ENCODE data around the gene MLXIP. TPM values are rescaled to one million over a fixed set of nuclear protein-coding genes. Genes with fewer than 3 reads are reported as not detected.
"Not testable (repeated sequence)": the region's sequence is repeated elsewhere in the genome, so short reads cannot be mapped to it uniquely, and the experiment has no call there.

The MLXIP gene
- total RNA-seq, 1 donor from 2014 or later = 89.7 TPM

DNA sequence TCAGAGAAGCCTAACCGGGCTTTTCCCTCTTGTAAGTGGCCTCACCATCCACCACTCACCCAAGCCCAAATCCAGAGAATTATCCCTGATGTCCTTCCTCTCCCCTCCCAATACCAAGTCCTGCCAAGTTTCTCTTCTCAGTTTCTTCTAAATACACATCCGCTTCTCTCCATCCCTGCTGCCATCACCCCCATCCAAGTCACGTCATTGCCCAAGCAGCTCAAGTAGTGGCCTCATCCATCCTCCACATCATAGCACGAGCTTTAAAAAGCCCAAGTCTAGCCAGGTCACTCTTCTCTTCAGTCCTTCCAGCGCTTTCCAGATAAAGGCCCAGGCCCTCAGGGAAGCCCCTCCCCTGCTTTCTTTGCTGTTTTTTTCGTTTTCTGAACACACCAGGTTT is 70.1 kb downstream of the MLXIP start:
- peak; percentile 34 for DNase-seq (ENCODE audit: low spot score)

- no peak for DNase-seq (ENCODE audit: low spot score)
Observed at GRCh38 chr12:122150127-122150681, 71.6 kb downstream of the MLXIP start.

DNA sequence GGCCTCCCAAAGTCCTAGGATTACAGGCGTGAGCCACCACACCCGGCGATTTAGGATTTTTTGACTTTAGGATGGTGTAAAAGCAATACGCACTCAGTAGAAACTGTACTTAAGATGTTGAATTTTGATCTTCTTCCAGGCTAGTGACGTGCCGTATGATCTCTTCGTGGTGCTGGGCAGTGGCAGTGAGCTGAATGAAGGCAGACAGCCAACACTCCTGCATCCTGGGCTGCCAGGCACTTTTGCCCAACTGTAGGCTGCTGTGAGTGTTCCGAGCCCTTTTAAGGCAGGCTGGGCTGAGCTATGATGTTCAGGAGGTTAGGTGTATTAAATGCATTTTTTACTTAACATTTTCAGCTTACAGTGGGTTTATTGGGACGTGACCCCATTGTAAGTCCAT is 74.2 kb downstream of the MLXIP start:
- no peak for DNase-seq (ENCODE audit: low spot score)

DNA sequence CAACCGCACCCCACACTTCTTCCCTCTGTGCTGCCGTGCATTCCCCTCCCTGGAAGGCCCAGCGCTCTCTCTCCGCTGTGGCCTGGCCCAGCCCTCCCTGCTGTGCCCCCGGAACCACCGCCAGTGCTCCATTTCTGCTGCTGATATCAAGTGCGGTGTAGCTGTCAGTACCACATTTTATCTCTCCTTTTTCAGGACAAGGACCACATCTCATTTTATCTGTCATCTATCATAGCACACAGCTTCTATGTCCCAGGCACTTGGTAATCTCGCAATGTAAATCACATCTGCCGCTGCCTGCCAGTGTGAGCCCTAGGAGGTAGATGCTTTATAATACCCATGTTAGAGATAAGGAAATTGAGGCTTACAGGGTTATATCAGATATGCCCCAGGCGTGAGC is 77.1 kb downstream of the MLXIP start:
- no peak for DNase-seq (ENCODE audit: low spot score)

GRCh38 chr12:122158700-122159285 is 80.2 kb downstream of the MLXIP start:
- no peak for DNase-seq (ENCODE audit: low spot score)

- DNase-seq (ENCODE audit: low spot score) = no peak
Observed at GRCh38 chr12:122159882-122160281, 81.3 kb downstream of the MLXIP start.

- DNase-seq (ENCODE audit: low spot score) = no peak
Observed at GRCh38 chr12:122160761-122161160, 82.2 kb downstream of the MLXIP start.

- DNase-seq (ENCODE audit: low spot score) = no peak
Observed at GRCh38 chr12:122161682-122162081, 83.1 kb downstream of the MLXIP start.

DNA sequence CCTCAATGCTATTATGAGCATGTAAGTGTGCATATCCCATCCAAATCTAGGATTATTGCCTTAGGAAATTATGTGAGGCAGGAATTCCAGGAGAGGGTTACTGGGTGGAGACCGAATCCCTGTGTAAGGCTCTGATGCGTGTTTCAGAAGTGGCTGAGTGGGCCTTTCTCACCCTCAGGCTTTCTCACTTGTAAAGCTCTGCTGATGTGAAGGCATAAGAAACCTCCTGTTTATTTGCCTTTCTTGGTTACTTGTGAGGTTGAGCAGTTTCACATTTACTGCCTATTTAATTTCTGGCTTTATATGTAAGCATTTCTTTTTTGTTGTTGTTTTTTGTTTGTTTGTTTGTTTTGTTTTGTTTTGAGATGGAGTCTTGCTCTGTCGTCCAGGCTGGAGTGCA is 84.4 kb downstream of the MLXIP start:
- DNase-seq (ENCODE audit: low spot score) = no peak

DNA sequence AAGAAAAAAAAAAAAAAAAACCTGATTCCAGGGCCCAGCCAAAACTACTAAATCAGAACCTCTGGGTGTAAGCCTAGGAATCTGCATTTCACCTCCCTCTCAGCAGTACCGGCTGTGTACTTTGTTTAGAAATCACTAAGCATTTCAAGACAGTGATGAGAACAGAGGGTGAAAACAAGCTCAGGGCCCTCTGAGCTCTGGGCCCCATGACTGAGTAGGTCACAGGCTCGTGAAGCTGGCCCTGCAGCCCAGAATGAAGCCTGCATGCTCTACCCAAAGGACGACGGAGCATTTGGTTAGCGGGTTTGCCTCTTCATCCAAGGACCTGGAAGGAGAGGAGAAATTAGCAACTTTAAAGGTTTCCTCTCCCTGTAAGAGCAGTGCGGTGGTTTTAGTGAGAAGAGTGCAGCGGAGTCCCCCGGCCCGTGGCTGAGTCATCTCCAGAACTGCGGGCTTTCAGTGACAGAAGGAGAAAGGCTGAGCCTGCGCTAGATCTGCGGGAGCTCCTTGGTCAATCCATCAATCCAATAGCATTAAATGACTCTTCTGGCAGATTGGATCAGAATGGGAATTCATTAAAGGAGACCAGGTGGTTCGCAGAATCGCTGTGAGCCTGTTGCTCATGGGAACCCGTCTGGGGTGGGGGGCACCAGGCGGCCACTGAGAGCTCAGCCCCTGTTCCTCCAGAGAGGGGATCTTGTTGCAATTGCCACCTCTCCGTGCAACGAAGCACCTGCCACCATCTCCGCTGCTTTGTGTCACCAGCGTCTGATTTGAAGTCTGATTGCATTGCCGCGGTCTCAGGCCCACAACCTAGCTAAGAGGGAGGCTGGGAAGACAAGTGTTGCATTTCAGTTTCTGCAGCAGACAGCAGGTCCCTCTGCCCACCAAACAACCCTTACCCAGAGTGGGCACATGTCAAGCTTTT is 88.1 kb downstream of the MLXIP start:
- DNase-seq (ENCODE audit: low spot score) = no peak

DNA sequence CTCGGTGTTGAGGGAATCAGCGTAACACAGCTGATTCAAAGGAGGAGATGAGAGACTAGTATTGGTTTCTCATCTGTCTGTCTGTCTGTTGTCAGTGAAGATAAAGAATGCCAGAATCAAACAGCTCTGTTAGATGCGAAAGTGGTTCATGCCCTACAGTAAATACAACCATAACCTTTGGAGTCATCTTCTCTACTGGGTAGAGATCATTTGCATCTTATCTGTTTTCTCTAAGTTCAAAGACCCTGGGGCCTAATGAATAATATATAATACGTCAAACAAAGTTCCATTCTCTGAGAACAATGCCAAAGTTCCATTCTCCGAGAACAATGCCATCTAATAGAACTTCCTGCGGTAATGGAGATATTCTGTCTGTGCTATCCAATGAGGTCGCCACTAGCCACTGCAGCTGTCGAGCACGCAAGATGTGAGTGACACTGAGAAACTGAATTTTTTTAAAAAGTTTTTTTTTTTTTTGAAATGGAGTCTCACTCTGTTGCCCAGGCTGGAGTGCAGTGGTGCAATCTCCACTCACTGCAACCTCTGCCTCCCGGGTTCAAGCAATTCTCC is 88.9 kb downstream of the MLXIP start:
- DNase-seq (ENCODE audit: low spot score) = no peak

DNA sequence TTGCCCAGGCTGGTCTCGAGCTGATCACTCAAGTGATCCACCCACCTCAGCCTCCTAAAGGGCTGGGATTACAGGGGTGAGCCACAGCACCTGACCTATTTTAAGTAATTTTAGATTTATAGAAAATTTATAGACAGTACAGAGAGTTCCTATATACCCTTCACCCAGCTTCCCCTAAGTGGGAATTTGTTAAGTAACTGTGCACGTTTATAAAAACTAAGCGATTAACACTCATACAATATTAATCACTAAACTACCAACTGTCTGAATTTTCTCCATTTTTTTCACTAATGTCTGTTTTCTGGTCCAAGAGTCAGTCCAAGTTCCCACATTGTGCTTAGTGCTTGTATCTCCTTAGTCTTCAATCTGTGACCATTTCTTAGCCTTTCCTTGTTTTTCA is 89.9 kb downstream of the MLXIP start:
- no peak for DNase-seq (ENCODE audit: low spot score)

- DNase-seq (ENCODE audit: low spot score) = no peak
Observed at GRCh38 chr12:122171399-122171798, 92.8 kb downstream of the MLXIP start.

- DNase-seq (ENCODE audit: low spot score) = no peak
Observed at GRCh38 chr12:122172262-122172939, 93.8 kb downstream of the MLXIP start.

GRCh38 chr12:122174155-122174845 is 95.7 kb downstream of the MLXIP start, which contains the start of gene IL31:
IL31 (minus strand) TSS chr12:122174221; CDS start chr12:122174172, 49 bp downstream.
- DNase-seq (ENCODE audit: low spot score) = no peak

DNA sequence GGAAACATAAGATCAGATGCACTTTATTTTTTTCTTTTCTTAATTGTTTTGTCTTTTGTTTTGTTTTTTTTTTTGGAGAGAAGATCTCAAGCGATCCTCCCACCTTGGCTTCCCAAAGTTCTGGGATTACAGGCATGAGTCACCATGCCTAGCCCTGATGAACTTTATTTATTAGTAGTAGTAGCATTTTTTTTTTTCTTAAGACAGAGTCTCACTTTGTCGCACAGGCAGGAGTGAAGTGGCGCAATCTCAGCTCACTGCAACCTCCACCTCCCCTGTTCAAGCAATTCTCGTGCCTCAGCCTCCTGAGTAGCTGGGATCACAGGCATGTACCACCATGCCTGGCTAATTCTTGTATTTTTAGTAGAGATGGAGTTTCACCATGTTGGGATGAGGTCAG is 97.9 kb downstream of the MLXIP start:
- DNase-seq (ENCODE audit: low spot score) = not testable (repeated sequence)

DNA sequence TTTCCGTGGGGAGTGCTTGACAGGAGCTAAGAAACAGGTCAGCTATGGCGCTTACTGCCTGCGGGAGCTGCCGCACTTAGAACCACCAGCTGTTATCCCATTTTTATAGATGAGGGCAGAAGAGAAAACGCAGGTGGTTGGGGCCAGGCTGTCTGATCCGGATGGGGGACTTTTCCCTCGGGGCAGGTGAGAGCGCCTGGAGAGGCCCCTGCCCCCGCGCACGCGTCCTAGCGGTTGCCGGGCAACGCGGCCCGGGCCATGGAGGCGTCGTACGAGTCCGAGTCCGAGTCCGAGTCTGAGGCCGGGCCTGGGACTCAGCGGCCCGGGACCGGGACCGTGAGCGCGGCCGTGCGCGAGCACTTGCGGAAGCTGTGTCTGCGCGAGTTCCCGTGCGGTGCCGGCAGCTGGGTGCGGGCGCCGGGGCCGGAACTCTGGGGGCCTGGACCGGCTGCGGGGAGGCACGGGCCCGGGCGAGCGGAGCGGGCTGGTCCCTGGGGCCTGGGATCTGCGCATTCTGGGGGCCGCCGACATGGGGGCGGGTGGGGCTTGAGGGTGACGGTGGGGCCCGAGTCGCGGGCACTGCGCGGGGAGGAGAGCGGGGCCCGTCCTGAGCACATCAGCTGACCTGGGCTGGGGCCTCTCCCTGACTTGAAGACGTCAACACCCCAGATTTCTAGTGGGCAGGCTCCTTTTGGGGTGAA is 104.5 kb downstream of the MLXIP start, which contains the start of gene LRRC43:
TSS of gene LRRC43 (plus strand) at position 237 of the 701 bp plus-strand sequence. CDS start at position 259, 22 bp downstream.
- peak; percentile 22 for DNase-seq (ENCODE audit: low spot score)

GRCh38 chr12:122183588-122183940 is 105.0 kb downstream of the MLXIP start:
- no peak for DNase-seq (ENCODE audit: low spot score)

GRCh38 chr12:122184517-122184916 is 106.0 kb downstream of the MLXIP start:
- no peak for DNase-seq (ENCODE audit: low spot score)

GRCh38 chr12:122185079-122185478 is 106.5 kb downstream of the MLXIP start:
- no peak for DNase-seq (ENCODE audit: low spot score)

Data from mucosa of gallbladder (tissue), 1 donor.